HepG2 (cell line): ENCODE measurements around the gene TBCD. TPM values are rescaled to one million over a fixed set of nuclear protein-coding genes. Genes with fewer than 3 reads are reported as not detected.

Experiments used
- DBP ChIP-seq: sonication (generic); formaldehyde crosslinking; IDR thresholded peaks from 2 replicates; pipeline ENCODE4 v1.4.0; 2020; ENCODE audit warnings: missing genetic modification reagents; ENCODE audit errors: not compliant biosample characterization
- FOXC1 ChIP-seq: sonication (generic); formaldehyde crosslinking; IDR thresholded peaks from 2 replicates; pipeline ENCODE4 v1.8.0; 2022; ENCODE audit warnings: mild to moderate bottlenecking, missing genetic modification reagents, borderline replicate concordance
- HNRNPUL1 ChIP-seq: fragments of 200-400 bp; formaldehyde crosslinking; IDR thresholded peaks from 2 replicates; pipeline ENCODE4 v1.6.1; 2017; ENCODE audit warnings: low read depth, mild to moderate bottlenecking, low read length, moderate library complexity
- NCOA1 ChIP-seq: sonication (generic); formaldehyde crosslinking; IDR thresholded peaks from 2 replicates; pipeline ENCODE4 v1.9.0; 2021; ENCODE audit warnings: missing genetic modification reagents
- PAXIP1 ChIP-seq: sonication (generic); formaldehyde crosslinking; conservative IDR thresholded peaks from 2 replicates; pipeline ENCODE4 v1.4.0; 2020; ENCODE audit warnings: mild to moderate bottlenecking, missing genetic modification reagents, moderate library complexity
- SETDB1 ChIP-seq: sonication (generic); formaldehyde crosslinking; IDR thresholded peaks from 2 replicates; pipeline ENCODE4 v1.5.1; 2020; ENCODE audit warnings: missing genetic modification reagents, mild to moderate bottlenecking, borderline replicate concordance
- TERF1 ChIP-seq: sonication (generic); formaldehyde crosslinking; IDR thresholded peaks from 2 replicates; pipeline ENCODE4 v1.8.0; 2022; ENCODE audit warnings: mild to moderate bottlenecking, missing genetic modification reagents, moderate library complexity
- THAP9 ChIP-seq: sonication (generic); formaldehyde crosslinking; IDR thresholded peaks from 2 replicates; pipeline ENCODE4; 2020; ENCODE audit warnings: missing genetic modification reagents, mild to moderate bottlenecking, borderline replicate concordance
- XRCC5 ChIP-seq: fragments of 200-400 bp; formaldehyde crosslinking; optimal IDR thresholded peaks from 2 replicates; pipeline ENCODE3; 2017; ENCODE audit warnings: mild to moderate bottlenecking, low read length
- ZNF121 ChIP-seq: sonication (generic); formaldehyde crosslinking; IDR thresholded peaks from 2 replicates; pipeline ENCODE4 v1.5.0; 2020; ENCODE audit warnings: mild to moderate bottlenecking, missing genetic modification reagents
- ZNF710 ChIP-seq: sonication (generic); formaldehyde crosslinking; IDR thresholded peaks from 2 replicates; pipeline ENCODE4 v1.5.0; 2020; ENCODE audit warnings: mild to moderate bottlenecking, missing genetic modification reagents, borderline replicate concordance
- ZNF800 ChIP-seq: sonication (generic); formaldehyde crosslinking; IDR thresholded peaks from 2 replicates; pipeline ENCODE4 v1.4.0; 2020; ENCODE audit warnings: missing genetic modification reagents
- polyA plus RNA-seq, 8 experiments: library from polyadenylated mRNA; depleted of rRNA in 3 of 8; stranded (reverse) in 7 of 8; unstranded in 1 of 8; fragments of >200 nt; fragmentation: Illumina TruSeq in 4 of 8; extraction: Trizol in 4 of 8; gene quantifications; 2 replicates each; pipeline versions ENCODE4 v1.2.1 to v1.2.3, GENCODE V29; 2011 to 2016; ENCODE audit warnings: low read depth in 4 of 8, missing spikeins in 1 of 8, mixed read lengths in 1 of 8; ENCODE audit not compliant: insufficient read depth in 1 of 8
- total RNA-seq, 5 experiments: library from RNA; depleted of rRNA; stranded (reverse); fragments of >200 nt; fragmentation: Illumina TruSeq; extraction: Trizol; gene quantifications; 2 replicates each; pipeline ENCODE4 v1.2.3, GENCODE V29; 2016; ENCODE audit warnings: low read depth in 1 of 5

Gene TBCD
- total and polyA plus RNA-seq, 2 of the 13 experiments (the other 11 are each of a cell fraction or from before 2014, with no cell fraction given): 33.9 to 54.8 TPM

GRCh38 chr17:82775001-82775823 is 23.3 kb downstream of the TBCD start (continued):
- TF ChIP-seq PAXIP1 (no peak), ZNF710 (CRISPR knock-in tag) (0 out of 2 replicates have a peak, but pooled peaks have one; percentile 30), FOXC1 (CRISPR knock-in tag) (no peak), XRCC5 (peak; percentile 86), TERF1 (CRISPR knock-in tag) (no peak), NCOA1 (CRISPR knock-in tag) (no peak), THAP9 (CRISPR knock-in tag) (peak; percentile 55; the same call in 1 of the 2 replicates), ZNF800 (CRISPR knock-in tag) (0 out of 2 replicates have a peak, but pooled peaks have one; percentile 26), DBP (CRISPR knock-in tag) (no peak), HNRNPUL1 (no peak), SETDB1 (CRISPR knock-in tag) (no peak), ZNF121 (CRISPR knock-in tag) (no peak)
